Anterior cingulate cortex (tissue), 58 donors: Measurements from ENCODE around the gene NAP1L5.

Experiments used
- DNase-seq, 58 donors: peaks; one replicate each; lab custom pipeline; 2025; lab: John Stamatoyannopoulos, UW

The NAP1L5 gene, protein sequence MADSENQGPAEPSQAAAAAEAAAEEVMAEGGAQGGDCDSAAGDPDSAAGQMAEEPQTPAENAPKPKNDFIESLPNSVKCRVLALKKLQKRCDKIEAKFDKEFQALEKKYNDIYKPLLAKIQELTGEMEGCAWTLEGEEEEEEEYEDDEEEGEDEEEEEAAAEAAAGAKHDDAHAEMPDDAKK

DNA sequence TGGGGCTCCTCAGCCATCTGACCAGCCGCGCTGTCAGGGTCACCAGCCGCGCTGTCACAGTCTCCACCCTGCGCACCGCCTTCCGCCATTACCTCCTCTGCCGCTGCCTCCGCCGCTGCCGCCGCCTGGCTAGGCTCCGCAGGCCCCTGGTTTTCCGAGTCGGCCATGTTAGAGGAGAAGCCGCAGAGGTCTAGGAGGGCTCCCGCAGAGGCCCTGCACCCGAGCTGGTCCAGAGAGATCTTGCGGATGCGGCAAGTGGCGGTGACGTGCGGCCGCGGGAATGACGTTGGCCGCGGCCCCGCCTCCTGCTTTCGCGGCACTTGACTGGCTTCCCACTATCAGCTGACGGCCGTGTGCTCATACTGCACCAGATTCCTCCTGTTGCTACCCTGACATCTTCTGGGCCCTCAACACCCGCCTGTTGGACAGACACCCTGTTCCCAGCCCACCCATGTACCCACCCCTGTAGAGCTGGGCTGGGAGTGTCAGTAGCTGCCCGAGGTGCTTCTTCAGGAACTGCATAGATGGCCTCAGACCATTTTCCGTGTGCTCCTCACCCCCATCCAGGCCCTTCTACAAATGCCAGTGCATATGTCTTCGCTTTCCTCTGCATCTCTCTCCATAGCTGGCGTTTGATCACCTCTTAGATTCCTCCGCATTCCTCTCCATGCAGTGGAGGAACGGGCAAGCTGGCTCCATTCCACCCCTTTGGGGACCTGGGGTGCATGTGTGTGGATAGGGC is at the start of gene NAP1L5:
Gene NAP1L5, minus strand, starts transcription at position 242 of the 742 bp plus-strand sequence. Its CDS starts 75 bp downstream, at position 167.
- DNase-seq = peak in 54 of 58 donors; percentile 5 to 76 (median 51)

- DNase-seq = no peak
These were observed 49.7 kb upstream of the NAP1L5 start for GRCh38 chr4:88747351-88747750.

- DNase-seq = no peak
These were observed 48.6 kb upstream of the NAP1L5 start for GRCh38 chr4:88746206-88746605.

DNA sequence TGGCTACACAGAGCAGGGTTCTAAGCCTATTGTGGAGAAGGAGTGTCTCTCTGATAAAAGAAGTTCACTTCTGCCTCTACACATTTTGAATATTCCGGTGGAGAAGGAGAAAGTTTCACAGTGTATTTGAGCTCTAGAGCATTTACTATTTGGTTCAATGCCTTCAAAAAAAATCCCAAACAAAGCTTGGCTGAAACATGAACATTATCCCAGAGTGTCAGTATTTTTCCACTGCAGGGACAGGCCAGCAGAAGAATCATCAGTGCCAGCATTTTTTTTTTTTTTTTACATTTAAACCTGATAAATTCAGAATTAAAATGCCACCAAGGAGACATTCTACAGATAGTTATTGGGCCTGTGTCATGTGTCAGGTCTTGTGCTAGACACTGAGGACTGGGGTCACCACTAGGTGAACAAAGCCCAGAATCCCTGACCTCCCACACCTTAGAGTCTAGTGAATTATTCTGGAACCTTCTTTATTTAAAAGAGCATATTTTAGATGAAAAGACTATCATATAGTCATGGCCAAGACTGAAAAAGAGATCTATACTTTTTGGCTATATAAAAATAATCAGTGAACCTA is 48.0 kb upstream of the NAP1L5 start:
- no peak for DNase-seq

DNA sequence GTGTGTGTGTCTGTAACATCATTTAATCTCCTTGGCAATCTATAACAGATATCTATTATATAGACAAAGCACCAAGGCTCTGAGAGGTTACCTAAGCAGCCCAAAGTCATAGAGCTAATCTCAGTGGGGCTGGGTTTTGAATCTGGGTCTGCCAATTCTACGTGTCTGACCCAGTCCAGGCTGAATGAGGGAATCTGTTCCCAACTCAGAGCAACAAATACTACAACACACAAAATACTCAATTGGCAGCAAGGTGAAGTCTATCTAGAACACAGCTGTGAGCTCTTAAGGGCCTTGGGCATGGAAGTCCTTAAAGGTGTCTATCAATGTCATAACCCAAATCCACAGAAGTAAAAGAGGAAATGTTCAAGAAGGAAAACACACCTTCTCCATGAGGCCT is 47.5 kb upstream of the NAP1L5 start:
- DNase-seq = no peak

DNA sequence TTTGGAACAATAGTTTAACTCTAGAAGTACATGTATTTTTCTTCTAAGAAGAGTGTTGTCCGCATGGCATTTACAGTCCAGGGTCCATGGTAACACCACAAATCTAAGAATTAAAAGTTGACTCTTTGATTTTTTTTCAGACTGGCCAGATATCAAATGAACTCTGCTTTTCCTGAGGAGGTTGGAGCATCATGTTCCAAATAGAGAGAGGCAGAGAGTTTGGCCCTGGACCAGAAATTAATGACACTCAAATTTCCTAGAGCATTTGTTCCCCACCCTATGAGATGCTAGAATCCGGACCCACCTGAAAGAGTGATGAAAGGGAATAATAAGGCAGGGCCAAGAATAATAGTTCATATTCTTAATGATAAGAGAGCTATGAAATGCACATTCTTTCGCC is 47.0 kb upstream of the NAP1L5 start:
- DNase-seq = no peak

GRCh38 chr4:88743696-88744095 is 46.1 kb upstream of the NAP1L5 start:
- no peak for DNase-seq

GRCh38 chr4:88742561-88742960 is 44.9 kb upstream of the NAP1L5 start:
- no peak for DNase-seq

DNA sequence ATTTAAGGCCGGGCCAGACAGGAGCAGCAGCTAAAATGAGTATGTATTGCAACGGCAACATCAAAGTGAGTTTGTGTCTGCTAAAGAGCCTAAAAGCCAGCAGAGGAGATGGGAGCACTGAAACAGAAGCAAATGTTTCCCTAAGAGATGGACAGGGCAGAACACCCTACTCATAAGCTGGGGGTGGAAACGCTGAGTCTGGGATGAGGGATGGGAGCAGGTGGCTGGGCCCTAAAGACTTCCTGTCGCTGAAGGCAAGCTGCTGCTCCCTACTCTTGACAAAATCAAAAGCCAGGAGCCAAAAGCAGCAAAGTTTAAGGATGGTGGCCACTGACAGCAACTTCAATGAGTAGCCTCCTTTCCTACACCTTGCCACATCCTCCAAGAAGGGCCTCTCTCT is 40.6 kb upstream of the NAP1L5 start:
- DNase-seq = no peak

GRCh38 chr4:88737307-88737941 is 39.8 kb upstream of the NAP1L5 start:
- no peak for DNase-seq

- no peak for DNase-seq
These were observed 38.6 kb upstream of the NAP1L5 start for GRCh38 chr4:88736264-88736663.

GRCh38 chr4:88735564-88735963 is 37.9 kb upstream of the NAP1L5 start:
- DNase-seq = no peak

GRCh38 chr4:88734403-88734949 is 36.8 kb upstream of the NAP1L5 start:
- no peak for DNase-seq

DNA sequence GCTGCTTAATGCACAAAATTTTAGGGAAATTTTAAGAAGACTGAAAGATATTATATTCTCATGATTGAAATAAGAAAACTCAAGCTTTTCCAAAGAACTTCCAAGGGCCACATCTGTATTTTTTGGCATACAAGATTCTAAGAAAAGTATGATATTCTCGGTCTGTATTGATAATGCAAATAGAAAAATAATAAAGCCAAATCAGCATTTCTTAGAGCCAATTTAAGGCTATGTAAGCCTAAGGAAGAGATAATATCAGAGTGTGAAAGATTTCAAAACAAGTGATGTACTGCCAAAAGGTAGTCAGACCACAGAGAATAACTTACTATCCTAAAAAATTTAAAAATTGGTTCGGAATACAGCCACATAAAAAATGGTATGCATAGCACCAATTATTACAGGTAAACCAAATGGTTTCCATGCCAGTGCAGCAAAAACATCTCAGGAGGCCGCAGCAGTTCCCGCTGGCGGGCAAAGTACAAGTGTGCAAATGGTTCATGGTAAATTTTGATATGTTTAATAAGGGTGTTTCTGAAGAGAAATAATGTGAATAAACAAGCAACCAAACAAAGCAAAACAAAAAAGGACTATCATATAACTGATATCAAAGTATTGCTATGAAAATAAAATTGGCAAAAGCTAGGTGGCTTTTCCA is 35.2 kb upstream of the NAP1L5 start:
- no peak for DNase-seq

DNA sequence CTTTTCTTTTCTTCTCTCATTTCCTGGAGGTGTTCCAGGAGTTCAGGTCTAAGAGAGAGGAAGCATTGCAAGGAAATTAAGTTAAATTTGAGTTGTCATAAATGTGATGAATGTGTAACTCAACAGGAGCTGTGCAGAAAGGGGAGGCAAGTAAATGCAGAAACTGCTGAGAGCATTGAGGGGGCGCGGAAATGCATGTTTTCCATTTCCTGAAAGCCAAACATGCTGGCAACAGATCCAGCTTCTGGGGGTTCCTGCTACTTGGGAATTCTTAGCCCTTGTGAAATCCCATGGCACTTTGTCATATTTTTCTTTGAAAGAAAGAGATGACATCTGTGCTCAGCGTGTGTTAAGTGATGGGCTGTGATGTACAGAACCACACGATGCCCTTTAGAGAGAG is 33.8 kb upstream of the NAP1L5 start:
- DNase-seq = no peak

DNA sequence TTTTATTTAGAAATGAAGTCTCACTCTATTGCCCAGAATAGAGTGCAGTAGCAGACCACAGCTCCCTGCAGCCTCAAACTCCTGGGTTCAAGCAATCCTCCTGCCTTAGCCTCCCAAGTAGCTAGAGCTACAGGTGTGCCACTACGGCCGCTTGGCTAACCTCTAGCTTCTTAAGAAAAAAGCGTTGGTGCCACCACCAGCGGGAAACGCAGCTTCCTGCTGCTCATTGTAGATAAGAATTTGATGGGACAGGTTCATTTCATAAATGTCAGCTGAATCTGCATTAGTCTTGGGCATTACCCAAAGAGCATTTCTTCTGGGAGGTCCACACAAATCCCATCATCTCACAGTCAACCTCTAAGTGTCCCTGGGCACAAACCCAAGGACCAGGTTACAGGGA is 33.2 kb upstream of the NAP1L5 start:
- DNase-seq = no peak

GRCh38 chr4:88729146-88729760 is 31.6 kb upstream of the NAP1L5 start:
- no peak for DNase-seq

DNA sequence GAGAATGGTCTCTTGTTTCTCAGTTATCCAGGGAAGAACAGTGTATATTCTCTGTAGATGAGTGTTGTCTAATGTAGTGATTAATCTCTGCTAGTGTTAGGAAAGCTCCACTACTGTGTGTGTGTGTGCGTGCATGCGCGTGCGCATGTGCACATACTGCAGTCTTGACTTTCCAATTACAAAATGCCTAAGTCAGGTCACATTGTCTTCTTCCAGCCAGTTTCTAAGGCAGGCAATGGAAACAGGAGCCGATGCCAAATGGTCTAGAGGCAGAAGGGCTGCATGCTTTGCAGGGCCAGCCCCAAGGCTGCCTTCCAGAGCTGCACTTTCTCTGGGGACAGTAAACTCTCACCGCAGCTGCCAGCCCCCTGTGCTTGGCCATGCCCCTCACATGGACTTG is 30.5 kb upstream of the NAP1L5 start:
- DNase-seq = peak in 5 of 58 donors; percentile 10 to 44 (median 25)

- peak in 10 of 58 donors; percentile 11 to 56 (median 22) for DNase-seq
These were observed 28.4 kb upstream of the NAP1L5 start for GRCh38 chr4:88725986-88726385.

GRCh38 chr4:88725143-88725542 is 27.5 kb upstream of the NAP1L5 start:
- no peak for DNase-seq
